Stimulated activated CD4-positive, alpha-beta T cell treated with anti-CD3 and anti-CD28 coated beads, Interleukin-1b, Interleukin-23, amount 100 ng/mL, for 48 hours (primary cell): ENCODE results near the gene HINT1.
"Not testable (repeated sequence)": the region's sequence is repeated elsewhere in the genome, so short reads cannot be mapped to it uniquely, and the experiment has no call there.

Experiments used
- DNase-seq: peaks from one replicate; pipeline ENCODE4 v3.0.0-alpha.2; 2020

HINT1 gene

GRCh38 chr5:131170540-131171275 lies 5.7 kb upstream of the HINT1 start, which contains the start of gene LYRM7:
Gene LYRM7, plus strand, starts transcription at chr5:131170944. Its CDS starts 77 bp downstream, at chr5:131171021.
- DNase-seq, result peak; percentile 97

DNA sequence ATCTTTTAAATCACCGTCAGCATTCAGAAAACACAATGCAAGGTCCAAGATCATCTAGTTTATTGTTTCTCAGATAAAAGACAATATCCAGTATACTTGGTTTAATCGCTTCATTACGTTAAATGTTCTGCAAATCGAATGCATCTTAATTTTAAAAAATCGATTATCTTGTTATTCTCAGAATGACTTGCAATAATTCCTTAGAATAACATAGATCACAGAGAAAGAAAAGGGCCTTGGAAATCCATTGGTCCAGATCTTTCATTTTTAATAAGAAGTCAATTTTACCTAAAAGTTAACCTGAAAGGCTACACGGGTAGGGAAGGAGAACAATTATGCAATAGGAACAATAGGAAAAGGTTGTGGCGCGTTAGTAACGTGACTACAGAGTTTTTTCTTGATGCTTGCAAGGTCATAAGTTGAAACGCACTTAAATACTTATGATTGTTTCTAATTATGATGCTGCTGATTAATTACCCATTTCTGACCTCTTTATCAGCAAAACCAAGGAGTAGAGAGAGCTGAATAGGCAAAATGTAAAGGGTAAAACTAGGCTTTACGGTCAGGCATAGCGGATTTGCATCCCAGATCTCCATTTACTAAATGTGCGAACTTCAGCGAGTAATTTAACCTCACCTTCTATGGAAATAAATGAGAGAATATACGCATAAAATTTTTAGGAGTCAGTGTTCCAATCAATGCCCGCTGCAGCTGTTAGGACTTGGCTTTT lies 4.9 kb upstream of the HINT1 start:
- no peak for DNase-seq

GRCh38 chr5:131167615-131168014 lies 2.6 kb upstream of the HINT1 start:
- DNase-seq, result no peak

- peak; percentile 75 for DNase-seq
Observed at GRCh38 chr5:131164191-131165118, 601 bp downstream of the HINT1 start.

GRCh38 chr5:131163276-131164119 lies 1.6 kb downstream of the HINT1 start:
- DNase-seq, result no peak

DNA sequence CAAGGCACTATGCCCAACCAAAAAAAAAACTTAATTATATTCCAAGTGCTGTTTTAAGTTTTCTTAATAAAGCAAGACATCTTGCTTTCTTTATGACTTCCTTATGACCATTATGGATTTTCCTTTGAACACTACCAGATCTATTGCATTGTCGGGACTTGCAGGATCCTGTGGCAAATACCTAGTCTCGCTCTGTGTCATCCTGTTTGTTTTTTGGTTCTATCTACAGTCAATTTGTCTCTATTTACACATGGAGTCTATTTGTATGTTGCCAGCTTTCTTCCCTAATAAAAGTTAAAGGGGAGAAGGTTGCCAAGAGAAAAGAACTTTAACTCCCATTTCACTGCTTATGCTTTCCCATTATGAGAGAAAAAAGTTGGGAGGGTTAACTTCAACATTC lies 4.9 kb downstream of the HINT1 start:
- no peak for DNase-seq

GRCh38 chr5:131156957-131157356 lies 8.1 kb downstream of the HINT1 start:
- no peak for DNase-seq

- DNase-seq, result no peak
Observed at GRCh38 chr5:131156385-131156784, 8.7 kb downstream of the HINT1 start.

DNA sequence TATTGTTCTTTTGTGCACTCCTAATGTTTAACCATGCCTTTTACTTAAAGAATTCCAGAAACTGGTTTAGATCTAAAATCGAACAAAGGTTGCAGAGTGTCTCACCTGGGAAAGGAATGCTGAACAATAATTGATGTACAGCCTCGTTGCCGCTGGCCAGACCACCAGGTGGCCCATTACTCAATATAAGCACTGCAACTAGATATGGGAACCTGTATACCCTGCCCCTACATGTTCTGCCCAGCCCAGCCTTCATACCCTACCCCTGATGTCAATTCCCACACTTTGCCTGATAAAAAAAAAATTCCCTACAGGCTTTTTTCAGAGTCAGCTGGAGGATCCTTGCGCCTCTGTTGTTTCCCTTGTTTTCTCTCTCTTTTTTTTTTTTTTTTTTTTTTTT lies 13.8 kb downstream of the HINT1 start:
- DNase-seq, result no peak

DNA sequence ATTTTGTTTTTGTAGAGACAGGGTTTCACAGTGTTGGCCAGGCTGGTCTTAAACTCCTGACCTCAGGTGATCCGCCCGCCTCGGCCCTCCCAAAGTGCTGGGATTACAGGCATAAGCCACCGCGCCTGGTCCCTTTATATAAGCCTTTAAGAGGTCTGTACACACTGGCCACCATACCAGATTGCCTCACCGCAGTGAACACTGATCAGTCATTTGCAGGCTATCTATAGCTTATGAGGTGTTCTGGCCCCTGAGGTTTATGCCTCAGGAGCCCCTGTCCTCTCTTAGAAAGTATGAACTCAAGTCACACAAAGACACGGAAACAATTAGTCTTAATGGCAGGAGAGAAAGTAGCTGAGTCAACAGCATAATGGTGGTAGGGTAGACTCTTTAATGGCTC lies 14.6 kb downstream of the HINT1 start:
- DNase-seq, result no peak

- no peak for DNase-seq
Observed at GRCh38 chr5:131148835-131149234, 16.2 kb downstream of the HINT1 start.

DNA sequence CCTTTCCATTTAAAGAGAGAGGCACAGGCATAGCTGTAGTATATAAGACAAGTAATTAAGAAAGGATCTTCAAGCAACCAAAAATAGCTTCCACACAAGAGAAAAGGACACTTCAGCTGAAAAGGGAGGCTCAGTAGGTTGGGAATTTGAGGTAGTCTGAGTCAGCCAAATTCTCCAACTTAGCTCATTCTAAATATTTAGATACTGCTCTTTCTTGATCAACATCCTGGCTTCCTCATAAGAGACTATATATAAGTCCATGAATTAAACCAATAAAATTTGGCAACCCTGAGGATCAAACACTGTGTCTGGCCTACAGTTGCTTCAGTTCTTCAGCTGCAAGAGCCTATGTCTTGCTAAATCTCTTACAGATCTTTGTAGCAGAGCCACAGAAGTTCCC lies 17.8 kb downstream of the HINT1 start:
- DNase-seq, result no peak

DNA sequence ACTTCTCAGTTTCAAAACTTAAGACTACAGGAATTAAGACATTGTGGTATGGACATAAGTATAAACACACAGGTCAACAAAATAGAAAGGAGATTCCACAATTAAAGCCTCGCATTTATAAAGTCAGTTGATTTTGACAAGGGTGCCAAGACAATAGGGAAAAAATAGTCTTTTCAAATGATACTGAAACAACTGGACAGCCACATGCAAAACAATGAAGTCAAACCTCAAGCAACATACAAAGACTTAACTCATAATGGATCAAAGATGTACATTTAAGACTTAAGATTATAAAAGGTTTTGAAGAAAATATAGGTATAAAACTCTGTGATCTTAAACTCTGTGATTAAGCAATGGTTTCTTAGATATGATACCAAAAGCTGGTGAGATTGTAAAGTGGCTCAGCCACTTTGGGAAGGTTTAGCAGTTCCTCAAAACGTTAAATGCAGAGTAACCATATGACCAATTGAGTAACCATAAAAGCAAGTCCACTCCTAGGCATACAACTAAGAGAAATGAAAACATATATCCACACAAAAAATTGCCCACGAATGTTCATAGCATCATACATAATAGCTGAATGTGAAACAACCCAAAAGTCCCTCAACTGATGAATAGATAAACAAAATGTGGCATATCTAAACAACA lies 22.0 kb downstream of the HINT1 start:
- no peak for DNase-seq

- DNase-seq, result no peak
Observed at GRCh38 chr5:131139321-131139720, 25.7 kb downstream of the HINT1 start.

DNA sequence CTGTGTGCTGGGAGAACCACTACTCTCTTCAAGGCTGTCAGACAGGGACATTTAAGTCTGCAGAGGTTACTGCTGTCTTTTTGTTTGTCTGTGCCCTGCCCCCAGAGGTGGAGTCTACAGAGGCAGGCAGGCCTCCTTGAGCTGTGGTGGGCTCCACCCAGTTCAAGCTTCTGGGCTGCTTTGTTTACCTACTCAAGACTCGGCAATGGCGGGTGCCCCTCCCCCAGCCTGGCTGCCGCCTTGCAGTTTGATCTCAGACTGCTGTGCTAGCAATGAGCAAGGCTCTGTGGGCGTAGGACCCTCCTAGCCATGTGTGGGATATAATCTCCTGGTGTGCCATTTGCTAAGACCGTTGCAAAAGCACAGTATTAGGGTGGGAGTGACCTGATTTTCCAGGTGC lies 26.6 kb downstream of the HINT1 start:
- not testable (repeated sequence) for DNase-seq

GRCh38 chr5:131133091-131133490 lies 32.0 kb downstream of the HINT1 start:
- not testable (repeated sequence) for DNase-seq

DNA sequence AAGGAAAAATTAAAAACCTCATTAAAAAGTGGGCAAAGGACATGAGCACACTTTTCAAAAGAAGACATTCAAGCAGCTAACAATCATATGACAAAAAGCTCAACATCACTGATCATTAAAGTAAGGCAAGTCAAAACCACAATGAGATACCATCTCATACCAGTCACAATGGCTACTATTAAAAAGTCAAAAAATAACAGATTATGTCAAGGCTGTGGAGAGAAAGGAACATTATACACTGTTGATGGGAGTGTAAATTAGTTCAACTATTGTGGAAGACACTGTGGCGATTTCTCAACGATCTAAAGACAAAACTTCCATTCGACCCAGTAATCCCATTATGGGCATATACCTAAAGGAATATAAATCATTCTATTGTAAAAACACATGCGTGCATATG lies 35.8 kb downstream of the HINT1 start:
- no peak for DNase-seq

GRCh38 chr5:131127244-131127643 lies 37.8 kb downstream of the HINT1 start:
- DNase-seq, result not testable (repeated sequence)

DNA sequence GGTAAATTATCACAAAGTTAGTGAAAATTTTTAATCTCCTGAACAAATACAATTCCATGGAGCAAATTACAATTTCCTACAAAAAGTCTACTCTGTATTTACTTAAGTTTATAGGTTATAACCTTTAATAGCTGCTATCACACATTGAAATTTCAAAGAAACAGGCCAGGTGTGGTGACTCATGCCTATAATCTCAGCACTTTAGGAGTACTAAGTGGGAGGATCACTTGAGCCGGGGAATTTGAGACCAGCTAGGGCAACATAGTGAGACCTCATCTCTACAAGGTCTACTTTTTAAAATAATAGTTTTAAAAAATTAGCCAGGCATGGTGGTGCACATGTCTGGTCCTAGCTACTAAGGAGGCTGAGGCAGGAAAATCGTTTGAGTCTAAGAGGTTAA lies 50.3 kb downstream of the HINT1 start:
- no peak for DNase-seq

- no peak for DNase-seq
Observed at GRCh38 chr5:131112424-131112823, 52.6 kb downstream of the HINT1 start.

DNA sequence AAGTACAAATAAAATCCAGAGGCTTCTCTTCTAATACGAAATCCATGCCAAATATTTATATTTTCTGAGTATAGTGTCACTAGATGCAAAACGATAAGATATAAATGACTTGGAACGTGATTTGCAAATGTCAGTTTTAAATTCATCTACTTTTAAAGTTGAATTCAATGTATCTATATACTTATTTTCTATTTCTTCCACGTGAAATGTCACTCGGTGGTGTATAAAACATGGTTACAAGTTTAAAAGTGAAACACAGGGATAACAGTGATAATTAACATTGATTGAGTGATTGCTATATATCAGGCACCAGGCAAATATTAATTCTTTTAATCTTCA lies 54.8 kb downstream of the HINT1 start:
- no peak for DNase-seq
